Ishikawa (cell line): ENCODE measurements around the gene SYCP2L.

ENCODE experiments used
- CEBPB ChIP-seq: IDR thresholded peaks from 2 replicates; pipeline ENCODE4 v1.6.1; 2012
- CREB1 ChIP-seq: IDR thresholded peaks from 2 replicates; pipeline ENCODE4 v1.6.1; 2012; ENCODE audit warnings: low read depth
- EP300 ChIP-seq: IDR thresholded peaks from 2 replicates; pipeline ENCODE4 v1.6.1; 2012; ENCODE audit warnings: borderline replicate concordance
- FOXM1 ChIP-seq: IDR thresholded peaks from 2 replicates; pipeline ENCODE4 v1.6.1; 2012; ENCODE audit warnings: low read depth, borderline replicate concordance
- MAX ChIP-seq: IDR thresholded peaks from 2 replicates; pipeline ENCODE4 v1.6.1; 2012
- NFIC ChIP-seq: IDR thresholded peaks from 2 replicates; pipeline ENCODE4 v1.6.1; 2012
- RAD21 ChIP-seq: IDR thresholded peaks from 2 replicates; pipeline ENCODE4 v1.6.1; 2012; ENCODE audit warnings: low read depth
- TAF1 ChIP-seq: IDR thresholded peaks from 2 replicates; pipeline ENCODE4 v1.6.1; 2012; ENCODE audit warnings: low read depth, mild to moderate bottlenecking
- TCF12 ChIP-seq: IDR thresholded peaks from 2 replicates; pipeline ENCODE4 v1.6.1; 2012; ENCODE audit warnings: low read depth
- TEAD4 ChIP-seq: IDR thresholded peaks from 2 replicates; pipeline ENCODE4 v1.6.1; 2012
- TF ChIP-seq, protein P1 (sequence below): IDR thresholded peaks from 2 replicates; pipeline ENCODE4 v1.6.1; 2012; ENCODE audit warnings: low read depth, mild to moderate bottlenecking

DNA sequence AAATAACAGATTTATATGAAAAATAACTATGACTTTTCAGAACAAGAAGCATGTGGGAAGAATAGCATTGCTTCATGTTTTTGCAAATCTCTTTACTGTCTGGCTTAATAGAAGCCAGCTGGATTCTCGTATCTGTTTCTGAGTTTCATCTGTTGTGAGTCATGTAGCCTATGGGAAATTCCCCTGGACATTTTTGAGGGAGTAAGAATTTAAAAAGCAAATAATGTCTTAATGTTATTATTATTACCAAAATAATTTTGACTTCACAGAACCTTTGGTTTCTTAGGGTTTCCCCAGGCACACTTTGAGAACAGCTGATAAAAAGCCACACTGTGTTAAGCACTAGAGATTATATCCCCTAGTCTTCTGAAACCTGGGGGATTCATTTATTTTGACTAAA is 75.8 kb downstream of the SYCP2L start:
- TF ChIP-seq NFIC (no peak), MAX (no peak), TEAD4 (no peak), TCF12 (no peak), EP300 (no peak), CEBPB (no peak), TAF1 (no peak), CREB1 (no peak), FOXM1 (no peak), RAD21 (no peak)
- TF ChIP-seq, protein P1, sequence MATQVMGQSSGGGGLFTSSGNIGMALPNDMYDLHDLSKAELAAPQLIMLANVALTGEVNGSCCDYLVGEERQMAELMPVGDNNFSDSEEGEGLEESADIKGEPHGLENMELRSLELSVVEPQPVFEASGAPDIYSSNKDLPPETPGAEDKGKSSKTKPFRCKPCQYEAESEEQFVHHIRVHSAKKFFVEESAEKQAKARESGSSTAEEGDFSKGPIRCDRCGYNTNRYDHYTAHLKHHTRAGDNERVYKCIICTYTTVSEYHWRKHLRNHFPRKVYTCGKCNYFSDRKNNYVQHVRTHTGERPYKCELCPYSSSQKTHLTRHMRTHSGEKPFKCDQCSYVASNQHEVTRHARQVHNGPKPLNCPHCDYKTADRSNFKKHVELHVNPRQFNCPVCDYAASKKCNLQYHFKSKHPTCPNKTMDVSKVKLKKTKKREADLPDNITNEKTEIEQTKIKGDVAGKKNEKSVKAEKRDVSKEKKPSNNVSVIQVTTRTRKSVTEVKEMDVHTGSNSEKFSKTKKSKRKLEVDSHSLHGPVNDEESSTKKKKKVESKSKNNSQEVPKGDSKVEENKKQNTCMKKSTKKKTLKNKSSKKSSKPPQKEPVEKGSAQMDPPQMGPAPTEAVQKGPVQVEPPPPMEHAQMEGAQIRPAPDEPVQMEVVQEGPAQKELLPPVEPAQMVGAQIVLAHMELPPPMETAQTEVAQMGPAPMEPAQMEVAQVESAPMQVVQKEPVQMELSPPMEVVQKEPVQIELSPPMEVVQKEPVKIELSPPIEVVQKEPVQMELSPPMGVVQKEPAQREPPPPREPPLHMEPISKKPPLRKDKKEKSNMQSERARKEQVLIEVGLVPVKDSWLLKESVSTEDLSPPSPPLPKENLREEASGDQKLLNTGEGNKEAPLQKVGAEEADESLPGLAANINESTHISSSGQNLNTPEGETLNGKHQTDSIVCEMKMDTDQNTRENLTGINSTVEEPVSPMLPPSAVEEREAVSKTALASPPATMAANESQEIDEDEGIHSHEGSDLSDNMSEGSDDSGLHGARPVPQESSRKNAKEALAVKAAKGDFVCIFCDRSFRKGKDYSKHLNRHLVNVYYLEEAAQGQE, result no peak
